ENCODE measurements around the gene MYO6. TPM values are rescaled to one million over a fixed set of nuclear protein-coding genes. Genes with fewer than 3 reads are reported as not detected.

MYO6 gene
- total RNA-seq, 2 experiments from 2014 or later, result 4.3 to 4.6 TPM

- Mint-ChIP-seq H3K4me3 (no peak overlapping the region), H3K36me3 (ENCODE audit: low read depth) (no peaks in the 10 kb centered on the region), H3K27me3 (no peaks in the 10 kb centered on the region), H3K27ac (no peak overlapping the region), H3K9me3 (no peaks in the 10 kb centered on the region), H3K4me1 (no peaks in the 10 kb centered on the region)
- CTCF ChIA-PET, result no interaction called here
- POLR2A ChIA-PET, result no interaction called here
- no peak for DNase-seq
Observed at GRCh38 chr6:75788894-75789293, 39.9 kb downstream of the MYO6 start.

DNA sequence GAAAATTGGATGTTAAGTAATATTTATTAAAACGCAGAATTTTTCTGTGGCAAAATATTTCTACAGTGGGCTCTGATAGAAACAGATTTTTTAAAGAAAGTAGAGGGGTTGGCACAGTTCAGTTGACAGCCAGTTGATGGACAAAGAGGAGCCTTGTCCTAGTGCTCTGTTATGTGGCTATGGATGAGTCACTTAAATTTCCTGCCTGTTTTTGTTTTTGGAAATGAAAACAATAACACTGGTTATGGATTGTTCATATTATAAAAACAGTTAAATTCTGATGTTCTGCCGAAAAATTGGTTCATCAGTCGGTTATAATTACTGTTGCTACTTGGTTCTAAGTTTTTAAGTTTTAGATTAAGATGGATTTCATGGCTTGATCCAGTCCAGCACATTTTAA lies 42.8 kb downstream of the MYO6 start:
- H3K4me3 Mint-ChIP-seq, result no peak overlapping the region
- no peak for DNase-seq
- CTCF ChIA-PET, result no interaction called here
- no peak overlapping the region for H3K27ac Mint-ChIP-seq
- no peaks in the 10 kb centered on the region for H3K27me3 Mint-ChIP-seq
- no peaks in the 10 kb centered on the region for H3K9me3 Mint-ChIP-seq
- no peaks in the 10 kb centered on the region for H3K36me3 Mint-ChIP-seq (ENCODE audit: low read depth)
- POLR2A ChIA-PET, result no interaction called here
- H3K4me1 Mint-ChIP-seq, result no peaks in the 10 kb centered on the region

- POLR2A ChIA-PET, result no interaction called here
- no peaks in the 10 kb centered on the region for H3K9me3 Mint-ChIP-seq
- CTCF ChIA-PET, result interaction anchor here (0.6 kb wide), 1 partner anchor 99 kb away, joined by 3 read pairs; no protein-coding TSS in a partner anchor
- DNase-seq, result no peak
- no peak overlapping the region for H3K4me3 Mint-ChIP-seq
- no peaks in the 10 kb centered on the region for H3K27me3 Mint-ChIP-seq
- H3K4me1 Mint-ChIP-seq, result no peaks in the 10 kb centered on the region
- H3K27ac Mint-ChIP-seq, result no peak overlapping the region
- H3K36me3 Mint-ChIP-seq (ENCODE audit: low read depth), result no peaks in the 10 kb centered on the region
Observed at GRCh38 chr6:75794351-75794846, 45.4 kb downstream of the MYO6 start.

- ChIA-PET CTCF (no interaction called here), POLR2A (no interaction called here)
- no peak for DNase-seq
- Mint-ChIP-seq H3K27ac (no peak overlapping the region), H3K9me3 (no peaks in the 10 kb centered on the region), H3K4me3 (no peak overlapping the region), H3K4me1 (no peaks in the 10 kb centered on the region), H3K27me3 (no peaks in the 10 kb centered on the region), H3K36me3 (ENCODE audit: low read depth) (no peaks in the 10 kb centered on the region)
Observed at GRCh38 chr6:75794954-75795739, 46.1 kb downstream of the MYO6 start.

DNA sequence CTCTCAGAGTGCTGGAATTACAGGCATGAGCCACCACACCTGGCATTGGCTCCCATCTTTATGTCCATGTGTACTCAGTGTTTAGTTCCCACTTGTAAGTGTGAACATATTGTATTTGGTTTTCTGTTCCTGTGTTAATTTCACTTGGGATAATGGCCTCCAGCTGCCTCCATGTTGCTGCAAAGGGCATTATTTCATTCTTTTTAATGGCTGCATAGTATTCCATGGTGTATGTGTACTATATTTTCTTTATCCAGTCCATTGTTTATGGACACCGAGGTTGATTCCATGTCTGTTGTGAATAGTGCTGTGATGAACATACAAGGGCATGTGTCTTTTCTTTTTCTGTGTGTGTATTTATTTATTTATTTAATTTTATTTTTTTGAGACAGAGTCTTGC lies 47.7 kb downstream of the MYO6 start:
- no peak for DNase-seq
- Mint-ChIP-seq H3K27ac (no peak overlapping the region), H3K4me1 (no peaks in the 10 kb centered on the region), H3K27me3 (no peaks in the 10 kb centered on the region), H3K36me3 (ENCODE audit: low read depth) (no peaks in the 10 kb centered on the region), H3K4me3 (no peak overlapping the region), H3K9me3 (no peaks in the 10 kb centered on the region)
- ChIA-PET POLR2A (no interaction called here), CTCF (no interaction called here)

GRCh38 chr6:75800133-75800532 lies 51.1 kb downstream of the MYO6 start:
- no peaks in the 10 kb centered on the region for H3K36me3 Mint-ChIP-seq (ENCODE audit: low read depth)
- H3K4me3 Mint-ChIP-seq, result no peak overlapping the region
- no peak for DNase-seq
- H3K27me3 Mint-ChIP-seq, result no peaks in the 10 kb centered on the region
- ChIA-PET POLR2A (no interaction called here), CTCF (no interaction called here)
- no peak overlapping the region for H3K27ac Mint-ChIP-seq
- H3K4me1 Mint-ChIP-seq, result no peaks in the 10 kb centered on the region
- H3K9me3 Mint-ChIP-seq, result no peaks in the 10 kb centered on the region

GRCh38 chr6:75800708-75801505 lies 51.9 kb downstream of the MYO6 start:
- Mint-ChIP-seq H3K27ac (no peak overlapping the region), H3K4me1 (no peaks in the 10 kb centered on the region), H3K9me3 (no peaks in the 10 kb centered on the region), H3K27me3 (no peaks in the 10 kb centered on the region), H3K4me3 (no peak overlapping the region), H3K36me3 (ENCODE audit: low read depth) (no peaks in the 10 kb centered on the region)
- ChIA-PET POLR2A (no interaction called here), CTCF (no interaction called here)
- no peak for DNase-seq

DNA sequence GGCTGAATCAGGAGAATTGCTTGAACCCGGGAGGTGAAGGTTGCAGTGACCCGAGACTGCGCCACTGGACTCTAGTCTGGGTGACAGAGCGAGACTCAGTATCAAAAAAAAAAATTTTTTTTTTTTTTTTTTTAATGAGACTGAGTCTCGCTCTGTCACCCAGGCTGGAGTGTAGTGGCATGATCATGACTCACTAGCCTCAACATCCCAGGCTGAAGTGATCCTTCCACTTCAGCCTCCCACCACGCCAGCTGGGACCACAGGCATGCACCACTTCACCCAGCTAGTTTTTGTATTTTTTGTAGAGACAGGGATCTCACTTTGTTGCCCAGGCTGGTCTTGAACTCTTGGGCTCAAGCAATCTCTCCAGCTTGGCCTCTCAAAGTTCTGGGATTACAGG lies 53.3 kb downstream of the MYO6 start:
- H3K27me3 Mint-ChIP-seq, result no peaks in the 10 kb centered on the region
- H3K4me3 Mint-ChIP-seq, result no peak overlapping the region
- DNase-seq, result no peak
- no peaks in the 10 kb centered on the region for H3K36me3 Mint-ChIP-seq (ENCODE audit: low read depth)
- H3K4me1 Mint-ChIP-seq, result no peaks in the 10 kb centered on the region
- CTCF ChIA-PET, result no interaction called here
- no peak overlapping the region for H3K27ac Mint-ChIP-seq
- H3K9me3 Mint-ChIP-seq, result peaks cover 2% of the 10 kb centered on the region
- POLR2A ChIA-PET, result no interaction called here

- Mint-ChIP-seq H3K9me3 (peaks cover 5% of the 10 kb centered on the region), H3K4me1 (no peaks in the 10 kb centered on the region), H3K4me3 (no peak overlapping the region), H3K27me3 (no peaks in the 10 kb centered on the region), H3K27ac (no peak overlapping the region), H3K36me3 (ENCODE audit: low read depth) (no peaks in the 10 kb centered on the region)
- no peak for DNase-seq
- ChIA-PET CTCF (no interaction called here), POLR2A (no interaction called here)
Observed at GRCh38 chr6:75808507-75808906, 59.5 kb downstream of the MYO6 start.

DNA sequence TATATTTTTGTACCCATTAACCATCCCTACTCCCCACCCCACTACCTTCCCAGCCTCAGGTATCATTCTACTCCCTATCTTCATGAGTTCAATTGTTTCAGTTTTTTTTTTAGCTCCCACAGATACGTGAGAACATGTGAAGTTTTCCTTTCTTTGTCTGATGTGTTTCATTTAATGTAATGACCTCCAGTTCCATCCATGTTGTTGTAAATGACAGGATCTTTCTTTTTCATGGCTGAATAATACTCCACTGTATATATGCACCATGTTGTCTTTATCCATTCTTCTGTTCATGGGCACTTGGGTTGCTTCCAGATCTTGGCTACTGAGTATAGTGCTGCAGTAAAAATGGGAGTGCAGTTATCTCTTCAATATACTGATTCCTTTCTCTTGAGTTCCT lies 63.5 kb downstream of the MYO6 start:
- Mint-ChIP-seq H3K27ac (no peak overlapping the region), H3K9me3 (peaks cover 2% of the 10 kb centered on the region), H3K4me1 (no peaks in the 10 kb centered on the region), H3K4me3 (no peak overlapping the region), H3K27me3 (no peaks in the 10 kb centered on the region), H3K36me3 (ENCODE audit: low read depth) (no peaks in the 10 kb centered on the region)
- no peak for DNase-seq
- ChIA-PET POLR2A (no interaction called here), CTCF (no interaction called here)

- Mint-ChIP-seq H3K36me3 (ENCODE audit: low read depth) (no peaks in the 10 kb centered on the region), H3K27me3 (no peaks in the 10 kb centered on the region), H3K4me1 (no peaks in the 10 kb centered on the region), H3K27ac (no peak overlapping the region), H3K9me3 (peaks cover 2% of the 10 kb centered on the region), H3K4me3 (no peak overlapping the region)
- ChIA-PET CTCF (no interaction called here), POLR2A (no interaction called here)
- DNase-seq, result no peak
Observed at GRCh38 chr6:75813476-75814250, 64.6 kb downstream of the MYO6 start.

- H3K27ac Mint-ChIP-seq, result no peak overlapping the region
- no peaks in the 10 kb centered on the region for H3K27me3 Mint-ChIP-seq
- ChIA-PET POLR2A (no interaction called here), CTCF (no interaction called here)
- DNase-seq, result no peak
- peaks cover 2% of the 10 kb centered on the region for H3K9me3 Mint-ChIP-seq
- no peak overlapping the region for H3K4me3 Mint-ChIP-seq
- no peaks in the 10 kb centered on the region for H3K4me1 Mint-ChIP-seq
- H3K36me3 Mint-ChIP-seq (ENCODE audit: low read depth), result no peaks in the 10 kb centered on the region
Observed at GRCh38 chr6:75815756-75816155, 66.7 kb downstream of the MYO6 start.

DNA sequence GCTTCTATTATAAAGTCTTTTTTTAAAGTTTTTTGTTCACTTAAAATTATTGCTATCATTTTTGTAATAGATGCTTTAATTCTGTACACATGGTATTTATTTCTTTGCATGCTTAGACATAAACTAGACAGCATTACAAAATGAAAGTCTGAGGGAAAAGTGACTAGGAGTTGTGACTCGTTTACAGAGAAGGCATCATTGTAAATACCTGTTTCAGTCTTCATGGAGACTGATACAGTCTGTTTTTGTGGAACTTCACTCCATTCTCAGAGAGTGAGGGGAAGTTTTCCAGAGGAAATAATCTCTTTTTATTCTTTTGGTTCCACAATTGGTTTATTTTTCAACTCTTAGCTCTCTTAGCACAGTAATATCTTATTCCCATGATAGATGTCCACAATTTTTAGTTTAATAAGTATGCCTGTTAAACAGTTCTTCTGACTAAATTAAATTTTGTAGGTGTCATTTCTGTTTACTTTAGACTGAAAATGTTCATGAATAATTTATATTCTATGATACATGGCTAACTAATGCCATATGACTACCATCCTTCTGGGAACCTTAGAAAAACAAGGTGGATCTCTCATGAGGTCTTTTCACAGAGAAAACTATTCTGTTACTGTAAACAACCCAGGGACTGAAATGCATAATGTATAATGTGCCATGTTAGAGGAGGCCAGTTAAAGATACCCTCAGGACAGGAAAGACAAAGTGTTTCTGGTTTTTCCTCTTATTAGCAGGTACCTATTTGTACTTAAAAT lies 69.2 kb downstream of the MYO6 start:
- ChIA-PET CTCF (no interaction called here), POLR2A (no interaction called here)
- no peak for DNase-seq
- H3K9me3 Mint-ChIP-seq, result no peaks in the 10 kb centered on the region
- H3K4me1 Mint-ChIP-seq, result no peaks in the 10 kb centered on the region
- no peak overlapping the region for H3K4me3 Mint-ChIP-seq
- H3K36me3 Mint-ChIP-seq (ENCODE audit: low read depth), result no peaks in the 10 kb centered on the region
- no peak overlapping the region for H3K27ac Mint-ChIP-seq
- no peaks in the 10 kb centered on the region for H3K27me3 Mint-ChIP-seq
